ENCODE measurements around the gene PSD. TPM values are rescaled to one million over a fixed set of nuclear protein-coding genes. Genes with fewer than 3 reads are reported as not detected.
A peak's percentile ranks its signal among the peaks of the same experiment; 100 is the strongest.

PSD gene
- total and polyA plus RNA-seq, 10 of the 15 experiments (the other 5 are each of a cell fraction or from before 2014, with no cell fraction given): 0.11 to 2.0 (median 0.49) TPM; not detected in 2

GRCh38 chr10:102420181-102420713 is 1.7 kb upstream of the PSD start:
- TF ChIP-seq SMC3 (IDR thresholded peaks at IDR 0.05; ENCODE audit: borderline replicate concordance, low read length) (no peak), FOS (IDR thresholded peaks at IDR 0.05; ENCODE audit: borderline replicate concordance, extremely low read depth, insufficient read length) (no peak), REST (IDR thresholded peaks at IDR 0.05; ENCODE audit: low read depth, low read length) (peak; percentile 29; the same call in 1 of the 2 replicates), PAX5 (IDR thresholded peaks at IDR 0.05; ENCODE audit: borderline replicate concordance, low read depth, low read length) (no peak), KAT2A (conservative IDR thresholded peaks at IDR 0.05; ENCODE audit: control insufficient read depth, low read depth, low read length) (no peak), TCF7 (IDR thresholded peaks at IDR 0.05; ENCODE audit: borderline replicate concordance) (no peak)
- H3K4me2 ChIP-seq (ENCODE audit: control insufficient read depth, insufficient read depth): peak overlapping the region; percentile 95
- H3K36me3 ChIP-seq (ENCODE audit: control insufficient read depth in 2 of 2, insufficient read depth in 2 of 2, low read length in 1 of 2): peaks cover 0 to 5% of the 10 kb centered on the region in 2 experiments; a peak in 2 of 4 replicates
- H3K27me3 ChIP-seq (replicated peaks in 1 of 2; ENCODE audit: control insufficient read depth in 2 of 2, insufficient read depth in 2 of 2, low read length in 1 of 2): no peaks in the 10 kb centered on the region; a peak in 1 of 4 replicates
- POLR2A ChIA-PET: interaction anchor here (0.8 to 4.9 kb wide), 7 partner anchors 10 to 41 kb away, joined by 3 to 35 read pairs (median 12); partner anchors contain the start of genes C10orf95, CUEDC2 and NFKB2
- in situ Hi-C loops (cut with MboI) (no loop called here), intact Hi-C loops (cut with micrococcal nuclease; ENCODE audit: unreplicated experiment) (no loop called here)
- no TSS peak for BruUV-seq (replicated peaks)
- SMC1A ChIA-PET (ENCODE audit: uncharacterized antibody, unreplicated experiment): interaction anchor here (0.8 to 4.2 kb wide), 10 partner anchors 8 to 222 kb away, joined by 3 to 42 read pairs (median 4); partner anchors contain the start of genes CUEDC2 and NFKB2
- H3K79me2 ChIP-seq (ENCODE audit: control insufficient read depth, insufficient read depth, low read length): peaks cover 7% of the 10 kb centered on the region
- H2AFZ ChIP-seq (ENCODE audit: control insufficient read depth, low read depth, low read length): peak overlapping the region; percentile 100
- 1% methylated on average over 21 of the region's 21 CpGs for WGBS (ENCODE audit: insufficient coverage, insufficient replicate concordance, low lambda C conversion rate, missing lambda C conversion rate)
- RAD21 ChIA-PET (ENCODE audit: unreplicated experiment): interaction anchor here (0.8 to 3.8 kb wide), 10 partner anchors 12 to 190 kb away, joined by 3 to 24 read pairs (median 8); partner anchors contain the start of gene CUEDC2
- ATAC-seq (no peak), DNase-seq (ENCODE audit: low read depth, low spot score) (no peak), FAIRE-seq (no peak)
- peak overlapping the region; percentile 85 for H3K27ac ChIP-seq (ENCODE audit: control insufficient read depth, insufficient read depth)
- H3K9ac ChIP-seq (ENCODE audit: control insufficient read depth, insufficient read depth, low read length): peak overlapping the region; percentile 78
- H3K4me3 ChIP-seq: peak overlapping the region; percentile 98; the same call in 1 of the 2 replicates
- no peaks in the 10 kb centered on the region for H3K9me3 ChIP-seq (replicated peaks; ENCODE audit: control insufficient read depth, insufficient read depth, low read length)
- peaks cover 18% of the 10 kb centered on the region for H3K4me1 ChIP-seq (ENCODE audit: control insufficient read depth, insufficient read depth, low read length)
- CTCF ChIA-PET: interaction anchor here (0.6 to 5.6 kb wide), 12 partner anchors 10 to 190 kb away, joined by 3 to 90 read pairs (median 6); partner anchors contain the start of genes C10orf95, CUEDC2 and NFKB2
- peaks cover 2% of the 10 kb centered on the region; the same call in 1 of the 2 replicates for H4K20me1 ChIP-seq (ENCODE audit: control insufficient read depth, insufficient read depth)

Data from GM12878 (cell line).